Brain microvascular endothelial cell (primary cell): ENCODE measurements around the gene C2orf76.

Source experiments
- DNase-seq: peaks from one replicate; pipeline ENCODE4 v3.0.0-alpha.2; 2020
- H3K27ac ChIP-seq: fragments of 250-450 bp; sonication (Bioruptor Pico); 2 replicates; pipeline ENCODE4 v1.5.1; 2020; ENCODE audit warnings: mild to moderate bottlenecking, moderate library complexity
- H3K27me3 ChIP-seq: fragments of 250-450 bp; sonication (Bioruptor Pico); replicated peaks from 2 replicates; pipeline ENCODE4 v1.5.1; 2020; ENCODE audit warnings: mild to moderate bottlenecking
- H3K36me3 ChIP-seq: fragments of 250-450 bp; sonication (Bioruptor Pico); replicated peaks from 2 replicates; pipeline ENCODE4 v1.5.1; 2020; ENCODE audit warnings: mild to moderate bottlenecking
- H3K4me3 ChIP-seq: 2 replicates; pipeline ENCODE4 v1.5.1; 2011; ENCODE audit warnings: low read depth, mild to moderate bottlenecking, control low read depth, low read length, moderate library complexity
- CTCF ChIP-seq: IDR thresholded peaks from 2 replicates; pipeline ENCODE4 v1.5.1; 2011; ENCODE audit warnings: low read depth, mild to moderate bottlenecking, moderate library complexity, low read length, control low read depth, inconsistent platforms; ENCODE audit errors: missing control alignments
- in situ Hi-C: cut with HindIII; loops from 2 replicates; pipeline ENCODE4 v1.10.0; 2017; ENCODE audit warnings: low sequenced_read_pairs, low pct_ligation_motif_present

C2orf76 gene

GRCh38 chr2:119255760-119256581 is 110.7 kb downstream of the C2orf76 start:
- TF ChIP-seq CTCF, result no peak
- in situ Hi-C loops, result no loop called here
- Histone ChIP-seq H3K27me3 (no peaks in the 10 kb centered on the region), H3K36me3 (no peaks in the 10 kb centered on the region), H3K4me3 (no peak overlapping the region), H3K27ac (peak overlapping the region; percentile 56)
- peak; percentile 94 for DNase-seq

- H3K4me3 ChIP-seq, result no peak overlapping the region
- no peak for DNase-seq
- no peaks in the 10 kb centered on the region for H3K27me3 ChIP-seq
- in situ Hi-C loops, result no loop called here
- TF ChIP-seq CTCF, result no peak
- no peak overlapping the region for H3K27ac ChIP-seq
- no peaks in the 10 kb centered on the region for H3K36me3 ChIP-seq
These were observed 112.0 kb downstream of the C2orf76 start for GRCh38 chr2:119254601-119255080.

- in situ Hi-C loops, result no loop called here
- no peaks in the 10 kb centered on the region for H3K36me3 ChIP-seq
These were observed 112.7 kb downstream of the C2orf76 start for GRCh38 chr2:119253760-119254600.

GRCh38 chr2:119253114-119253702 is 113.4 kb downstream of the C2orf76 start:
- no peak for TF ChIP-seq CTCF
- in situ Hi-C loops, result no loop called here
- Histone ChIP-seq H3K27me3 (no peaks in the 10 kb centered on the region), H3K27ac (peak overlapping the region; percentile 99), H3K36me3 (no peaks in the 10 kb centered on the region), H3K4me3 (no peak overlapping the region)
- DNase-seq, result no peak

More at GRCh38 chr2:119253760-119254600, 112.7 kb downstream of the C2orf76 start:
- no peak overlapping the region for H3K4me3 ChIP-seq
- TF ChIP-seq CTCF, result no peak
- peak overlapping the region; percentile 99 for H3K27ac ChIP-seq
- H3K27me3 ChIP-seq, result no peaks in the 10 kb centered on the region
- DNase-seq, result no peak
